HG03469 (cell line): ENCODE data around the gene ERCC8.
"Not testable (repeated sequence)": the region's sequence is repeated elsewhere in the genome, so short reads cannot be mapped to it uniquely, and the experiment has no call there.

Experiments
- ATAC-seq: cut with Tn5 transposase; IDR thresholded peaks from one replicate; pipeline ENCODE4 v1.9.1; 2021; ENCODE audit warnings: mild to moderate bottlenecking, moderate library complexity, moderate number of reproducible peaks; ENCODE audit not compliant: unreplicated experiment

Gene ERCC8

GRCh38 chr5:60944904-60945812 is at the start of gene ERCC8, which contains the start of gene NDUFAF2:
TSS of gene ERCC8 (minus strand) at chr5:60945070. CDS start at chr5:60945008, 62 bp downstream.
TSS of gene NDUFAF2 (plus strand) at chr5:60945205. CDS start at chr5:60945256, 51 bp downstream.
- peak; percentile 100 for ATAC-seq

GRCh38 chr5:60993875-60994571 is 49.2 kb upstream of the ERCC8 start:
- ATAC-seq: no peak

- ATAC-seq: no peak
These were observed 48.6 kb upstream of the ERCC8 start for GRCh38 chr5:60993425-60993824.

GRCh38 chr5:60992871-60993270 is 48.0 kb upstream of the ERCC8 start:
- no peak for ATAC-seq

- no peak for ATAC-seq
These were observed 44.9 kb upstream of the ERCC8 start for GRCh38 chr5:60989790-60990189.

- ATAC-seq: not testable (repeated sequence)
These were observed 37.3 kb upstream of the ERCC8 start for GRCh38 chr5:60982127-60982526.

- no peak for ATAC-seq
These were observed 35.6 kb upstream of the ERCC8 start for GRCh38 chr5:60980511-60980910.

- ATAC-seq: no peak
These were observed 34.1 kb upstream of the ERCC8 start for GRCh38 chr5:60978968-60979367.

- no peak for ATAC-seq
These were observed 33.3 kb upstream of the ERCC8 start for GRCh38 chr5:60977956-60978737.

- no peak for ATAC-seq
These were observed 27.4 kb upstream of the ERCC8 start for GRCh38 chr5:60972231-60972630.

- no peak for ATAC-seq
These were observed 16.8 kb upstream of the ERCC8 start for GRCh38 chr5:60961685-60962084.

GRCh38 chr5:60960591-60960990 is 15.7 kb upstream of the ERCC8 start:
- no peak for ATAC-seq

- ATAC-seq: no peak
These were observed 14.3 kb upstream of the ERCC8 start for GRCh38 chr5:60959156-60959555.

GRCh38 chr5:60958712-60959111 is 13.8 kb upstream of the ERCC8 start:
- no peak for ATAC-seq

- no peak for ATAC-seq
These were observed 13.2 kb upstream of the ERCC8 start for GRCh38 chr5:60958088-60958487.

GRCh38 chr5:60955239-60955638 is 10.4 kb upstream of the ERCC8 start:
- no peak for ATAC-seq

- ATAC-seq: no peak
These were observed 3.9 kb upstream of the ERCC8 start for GRCh38 chr5:60948738-60949137.

GRCh38 chr5:60945813-60946187 is 930 bp upstream of the ERCC8 start:
- no peak for ATAC-seq

- no peak for ATAC-seq
These were observed 1.2 kb downstream of the ERCC8 start for GRCh38 chr5:60943624-60944023.

GRCh38 chr5:60929024-60929423 is 15.8 kb downstream of the ERCC8 start:
- ATAC-seq: no peak

GRCh38 chr5:60927450-60927849 is 17.4 kb downstream of the ERCC8 start:
- ATAC-seq: no peak
